Measurements from ENCODE around the gene LYRM4.

DNA sequence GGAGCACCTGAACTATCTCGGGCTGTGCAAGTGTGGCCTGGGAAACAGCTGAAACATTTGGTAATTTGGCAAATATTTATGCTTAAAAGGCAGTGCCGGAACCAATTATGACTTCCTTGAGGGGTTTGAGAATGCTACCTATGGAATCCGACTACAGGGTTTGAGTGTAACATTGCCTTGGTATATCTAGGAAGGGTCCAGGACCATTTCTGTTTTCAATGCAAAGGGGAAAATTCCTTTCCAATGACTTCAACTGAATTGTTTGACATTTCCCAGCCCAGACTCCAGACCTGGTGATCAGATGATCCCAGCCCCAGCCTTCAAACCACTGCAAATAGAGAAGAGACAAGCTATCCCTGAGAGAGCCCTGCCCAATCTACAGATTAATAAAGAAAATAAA, 180.2 kb downstream of the LYRM4 start:
- TF ChIP-seq, protein P1, sequence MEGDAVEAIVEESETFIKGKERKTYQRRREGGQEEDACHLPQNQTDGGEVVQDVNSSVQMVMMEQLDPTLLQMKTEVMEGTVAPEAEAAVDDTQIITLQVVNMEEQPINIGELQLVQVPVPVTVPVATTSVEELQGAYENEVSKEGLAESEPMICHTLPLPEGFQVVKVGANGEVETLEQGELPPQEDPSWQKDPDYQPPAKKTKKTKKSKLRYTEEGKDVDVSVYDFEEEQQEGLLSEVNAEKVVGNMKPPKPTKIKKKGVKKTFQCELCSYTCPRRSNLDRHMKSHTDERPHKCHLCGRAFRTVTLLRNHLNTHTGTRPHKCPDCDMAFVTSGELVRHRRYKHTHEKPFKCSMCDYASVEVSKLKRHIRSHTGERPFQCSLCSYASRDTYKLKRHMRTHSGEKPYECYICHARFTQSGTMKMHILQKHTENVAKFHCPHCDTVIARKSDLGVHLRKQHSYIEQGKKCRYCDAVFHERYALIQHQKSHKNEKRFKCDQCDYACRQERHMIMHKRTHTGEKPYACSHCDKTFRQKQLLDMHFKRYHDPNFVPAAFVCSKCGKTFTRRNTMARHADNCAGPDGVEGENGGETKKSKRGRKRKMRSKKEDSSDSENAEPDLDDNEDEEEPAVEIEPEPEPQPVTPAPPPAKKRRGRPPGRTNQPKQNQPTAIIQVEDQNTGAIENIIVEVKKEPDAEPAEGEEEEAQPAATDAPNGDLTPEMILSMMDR (IDR thresholded peaks at IDR 0.05 in 4 of 5, conservative IDR thresholded peaks at IDR 0.05 in 1 of 5), result no peak
- TF ChIP-seq POLR2A (IDR thresholded peaks at IDR 0.05), result no peak

Measured in gastrocnemius medialis (tissue), 4 donors.